K562 (cell line): ENCODE data around the gene KISS1. TPM values are rescaled to one million over a fixed set of nuclear protein-coding genes. Genes with fewer than 3 reads are reported as not detected.

Experiments used
- ATAC-seq: fragments of 200-7000 bp; cut with Tn5 transposase; 3 replicates; pipeline ENCODE4 v1.9.1; 2020; ENCODE audit warnings: moderate library complexity
- BruUV-seq: library from RNA; stranded (reverse); fragments of 400-500 nt; replicated peaks from 2 replicates; lab custom pipeline; 2021; lab: Mats Ljungman, UMichigan
- CTCF ChIA-PET: fragments of 300-600 bp; formaldehyde crosslinking; extraction: SDS; loops from one replicate; lab custom pipeline; 2021; ENCODE audit warnings: low intra/inter-chr PET ratio; lab: Yijun Ruan, JAX
- POLR2A ChIA-PET: fragments of 300-600, 350-650 bp; sonication (Branson Sonifier 250); formaldehyde crosslinking; extraction: SDS; loops from one replicate; lab custom pipeline; 2021; ENCODE audit warnings: antibody characterized with exemption, inconsistent platforms; lab: Yijun Ruan, JAX
- DNase-seq, 4 experiments: peaks; one replicate each; pipeline versions ENCODE4 v3.0.0 to v3.0.0-alpha.2; 2011 to 2018; ENCODE audit warnings: low spot score in 3 of 4, mixed read lengths in 3 of 4; ENCODE audit errors: extremely low read depth in 1 of 4
- FAIRE-seq: peaks from 2 replicates; lab custom pipeline; 2011; peaks lifted over from hg19 to GRCh38; lab: Jason Lieb, UNC
- H2AFZ ChIP-seq: 2 replicates; pipeline ENCODE4 v1.6.0; 2011; ENCODE audit warnings: low read depth, low read length, control low read depth, inconsistent platforms
- H3K27ac ChIP-seq: fragments of 200-600 bp; 3 replicates; pipeline ENCODE4 v1.8.0; 2011; ENCODE audit warnings: low read depth, mild to moderate bottlenecking, control low read depth, inconsistent platforms, low read length, moderate library complexity, mixed read lengths; ENCODE audit errors: extremely low read depth
- H3K27me3 ChIP-seq, 2 experiments: fragments of 300-600 bp in 1 of 2; 2 replicates in 1 of 2; 3 replicates in 1 of 2; pipeline versions ENCODE4 v1.6.0 to v1.8.0; 2011; ENCODE audit warnings: inconsistent platforms in 2 of 2, low read length in 2 of 2, mild to moderate bottlenecking in 1 of 2, mixed read lengths in 1 of 2, moderate library complexity in 1 of 2; ENCODE audit not compliant: control insufficient read depth in 2 of 2, insufficient read depth in 2 of 2
- H3K36me3 ChIP-seq: fragments of 300-600 bp; 3 replicates; pipeline ENCODE4 v1.8.0; 2011; ENCODE audit warnings: mild to moderate bottlenecking, low read length, inconsistent platforms; ENCODE audit not compliant: control insufficient read depth, insufficient read depth
- H3K4me1 ChIP-seq, 2 experiments: fragments of 200-600 bp in 1 of 2; replicated peaks in 1 of 2; 2 replicates in 1 of 2; 3 replicates in 1 of 2; pipeline versions ENCODE4 v1.5.1 to v1.8.0; 2011; ENCODE audit warnings: inconsistent platforms in 2 of 2, low read length in 2 of 2, mild to moderate bottlenecking in 1 of 2, mixed read lengths in 1 of 2, moderate library complexity in 1 of 2; ENCODE audit not compliant: control insufficient read depth in 2 of 2, insufficient read depth in 2 of 2
- H3K4me2 ChIP-seq: 2 replicates; pipeline ENCODE4 v1.6.1; 2011; ENCODE audit warnings: low read length, control low read depth, inconsistent platforms, mixed read lengths; ENCODE audit not compliant: insufficient read depth
- H3K4me3 ChIP-seq: fragments of 200-600 bp; sonication (generic), shearing (Covaris generic); 2 replicates; pipeline ENCODE4 v1.5.1; 2016; ENCODE audit warnings: control low read depth, inconsistent platforms
- H3K79me2 ChIP-seq: fragments of 200-600 bp; 3 replicates; pipeline ENCODE4 v1.8.0; 2011; ENCODE audit warnings: low read length, inconsistent platforms; ENCODE audit not compliant: control insufficient read depth, insufficient read depth
- H3K9ac ChIP-seq, 2 experiments: 2 replicates each; pipeline versions ENCODE4 v1.6.0 to v1.6.1; 2011; ENCODE audit warnings: low read depth in 2 of 2, low read length in 2 of 2, control low read depth in 1 of 2, inconsistent platforms in 1 of 2, mild to moderate bottlenecking in 1 of 2, mixed read lengths in 1 of 2; ENCODE audit not compliant: insufficient read depth in 1 of 2
- H3K9me1 ChIP-seq: one replicate; pipeline ENCODE4 v1.6.0; 2011; ENCODE audit warnings: inconsistent platforms, mild to moderate bottlenecking, low read length, moderate library complexity; ENCODE audit not compliant: control insufficient read depth, insufficient read depth
- H3K9me3 ChIP-seq: replicated peaks from 2 replicates; pipeline ENCODE4 v1.5.1; 2011; ENCODE audit warnings: low read depth, low read length, inconsistent platforms; ENCODE audit not compliant: control insufficient read depth, insufficient read depth
- H4K20me1 ChIP-seq: replicated peaks from 2 replicates; pipeline ENCODE4 v1.6.1; 2011; ENCODE audit warnings: low read length, inconsistent platforms, mixed read lengths; ENCODE audit not compliant: control insufficient read depth, insufficient read depth
- WGBS: fragments of 100-300 bp; shearing (Covaris generic); methylation state at CpG from one replicate; pipeline ENCODE4 v1.1.6; 2016; ENCODE audit warnings: low coverage, mixed read lengths; ENCODE audit not compliant: insufficient coverage; ENCODE audit errors: missing lambda C conversion rate; 5-methylcytosine and 5-hydroxymethylcytosine counted together
- in situ Hi-C: fragments of 300-500 bp; cut with MboI; formaldehyde crosslinking; loops from 4 replicates; pipeline ENCODE4 v1.15.0; 2018; ENCODE audit warnings: inconsistent platforms, mixed read lengths
- intact Hi-C: fragments of 100-400 bp; cut with micrococcal nuclease; formaldehyde crosslinking; loops from 2 replicates; pipeline ENCODE4 v1.14.2; 2022
- polyA plus RNA-seq, 8 experiments: library from polyadenylated mRNA; depleted of rRNA in 4 of 8; stranded (reverse) in 5 of 8; unstranded in 3 of 8; fragments of >200 nt; fragmentation: Nextera tagmentation in 2 of 8; fragmentation: Illumina TruSeq in 1 of 8; extraction: Ambion mirVana in 2 of 8; extraction: Trizol in 1 of 8; gene quantifications; 2 replicates each; pipeline versions ENCODE4 v1.2.1 to v1.2.3, GENCODE V29; 2011 to 2014; ENCODE audit warnings: inconsistent platforms in 1 of 8, missing spikeins in 1 of 8
- total RNA-seq, 7 experiments: library from RNA; depleted of rRNA in 6 of 7; stranded (reverse); fragments of >200 nt in 6 of 7; fragmentation: Illumina TruSeq in 2 of 7; extraction: Trizol in 2 of 7; gene quantifications; 2 replicates each; pipeline versions ENCODE4 v1.2.1 to v1.2.3, GENCODE V29; 2011 to 2021; ENCODE audit warnings: low replicate concordance in 1 of 7
- TF ChIP-seq, protein P1 (sequence below), 3 experiments: fragments of 200-800 bp in 1 of 3; sonication (Bioruptor generic) in 1 of 3; sonication (generic) in 1 of 3; formaldehyde crosslinking in 1 of 3; IDR thresholded peaks; 2 replicates each; pipeline versions ENCODE4 v1.6.1 to v1.8.0; 2016 to 2022; ENCODE audit warnings: mild to moderate bottlenecking in 2 of 3, missing compliant biosample characterization in 2 of 3, missing genetic modification characterization in 2 of 3, missing genetic modification reagents in 1 of 3
- TF ChIP-seq, protein P2 (sequence below): fragments of 250-450 bp; sonication (Bioruptor Pico); IDR thresholded peaks from 2 replicates; pipeline ENCODE4 v1.9.0; 2021; ENCODE audit warnings: mild to moderate bottlenecking, inconsistent platforms

The KISS1 gene
- total and polyA plus RNA-seq, 9 of the 15 experiments (the other 6 are each of a cell fraction or from before 2014, with no cell fraction given), result 0.31 TPM; not detected in 8

DNA sequence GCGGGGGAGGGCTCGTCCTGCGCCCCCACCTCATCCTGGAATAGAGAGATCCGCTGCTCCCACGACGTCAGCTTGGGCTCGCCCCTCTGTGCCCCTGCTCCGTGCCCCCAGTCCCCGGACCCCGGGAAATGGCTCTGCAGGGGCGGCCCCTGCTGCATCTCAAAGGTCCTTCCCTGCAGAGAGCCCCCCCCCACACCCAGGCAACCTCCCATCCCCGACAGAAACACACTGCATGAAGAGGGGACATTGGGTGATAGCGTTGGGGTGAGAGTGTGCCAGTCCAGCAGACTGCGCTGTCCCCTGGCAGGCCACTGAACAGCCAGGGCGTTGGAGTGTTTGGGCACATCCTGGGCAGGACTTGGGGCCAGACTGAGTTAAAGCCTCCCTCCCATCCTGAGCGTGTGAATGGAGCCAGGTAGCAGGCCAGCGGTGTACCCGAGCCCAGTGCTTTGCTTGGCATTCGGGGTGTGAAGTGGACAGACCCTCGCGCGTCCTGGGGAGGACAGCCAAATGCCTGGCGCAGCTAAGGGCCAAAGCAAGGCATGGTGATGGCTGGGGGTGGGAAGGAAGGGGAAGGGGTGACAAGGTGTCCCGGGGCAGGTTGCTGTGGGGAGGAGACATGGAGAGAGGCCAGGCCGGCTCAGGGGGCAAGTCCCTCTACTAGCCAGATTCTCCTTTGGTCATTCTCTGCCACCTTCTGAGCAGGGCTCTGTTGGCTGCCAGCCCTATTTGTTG, 43.8 kb downstream of the KISS1 start:
- peaks cover 14% of the 10 kb centered on the region for H4K20me1 ChIP-seq
- ChIA-PET POLR2A (no interaction called here), CTCF (no interaction called here)
- no peaks in the 10 kb centered on the region for H3K36me3 ChIP-seq
- H3K9me3 ChIP-seq, result no peaks in the 10 kb centered on the region
- no peak overlapping the region for H2AFZ ChIP-seq
- FAIRE-seq, result no peak
- TF ChIP-seq, protein P1, sequence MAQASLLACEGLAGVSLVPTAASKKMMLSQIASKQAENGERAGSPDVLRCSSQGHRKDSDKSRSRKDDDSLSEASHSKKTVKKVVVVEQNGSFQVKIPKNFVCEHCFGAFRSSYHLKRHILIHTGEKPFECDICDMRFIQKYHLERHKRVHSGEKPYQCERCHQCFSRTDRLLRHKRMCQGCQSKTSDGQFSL (CRISPR knock-in tag; IDR thresholded peaks at IDR 0.05), result peak; percentile 81; the same call in 1 of the 2 replicates
- TF ChIP-seq, protein P1 (tag; IDR thresholded peaks at IDR 0.05), result no peak
- TF ChIP-seq, protein P2, sequence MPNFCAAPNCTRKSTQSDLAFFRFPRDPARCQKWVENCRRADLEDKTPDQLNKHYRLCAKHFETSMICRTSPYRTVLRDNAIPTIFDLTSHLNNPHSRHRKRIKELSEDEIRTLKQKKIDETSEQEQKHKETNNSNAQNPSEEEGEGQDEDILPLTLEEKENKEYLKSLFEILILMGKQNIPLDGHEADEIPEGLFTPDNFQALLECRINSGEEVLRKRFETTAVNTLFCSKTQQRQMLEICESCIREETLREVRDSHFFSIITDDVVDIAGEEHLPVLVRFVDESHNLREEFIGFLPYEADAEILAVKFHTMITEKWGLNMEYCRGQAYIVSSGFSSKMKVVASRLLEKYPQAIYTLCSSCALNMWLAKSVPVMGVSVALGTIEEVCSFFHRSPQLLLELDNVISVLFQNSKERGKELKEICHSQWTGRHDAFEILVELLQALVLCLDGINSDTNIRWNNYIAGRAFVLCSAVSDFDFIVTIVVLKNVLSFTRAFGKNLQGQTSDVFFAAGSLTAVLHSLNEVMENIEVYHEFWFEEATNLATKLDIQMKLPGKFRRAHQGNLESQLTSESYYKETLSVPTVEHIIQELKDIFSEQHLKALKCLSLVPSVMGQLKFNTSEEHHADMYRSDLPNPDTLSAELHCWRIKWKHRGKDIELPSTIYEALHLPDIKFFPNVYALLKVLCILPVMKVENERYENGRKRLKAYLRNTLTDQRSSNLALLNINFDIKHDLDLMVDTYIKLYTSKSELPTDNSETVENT (CRISPR knock-in tag), result no peak
- peaks cover 3% of the 10 kb centered on the region for H3K9me1 ChIP-seq
- peak overlapping the region; percentile 26 for H3K4me3 ChIP-seq
- no peaks in the 10 kb centered on the region for H3K79me2 ChIP-seq
- peak overlapping the region; percentile 17; the same call in 1 of the 2 replicates for H3K4me2 ChIP-seq
- H3K9ac ChIP-seq, result 0 out of 4 replicates have a peak overlapping the region, but pooled peaks of 1 of the 2 experiments have one; percentile 20
- 55% methylated on average over 15 of the region's 25 CpGs for WGBS
- in situ Hi-C loops (no loop called here), intact Hi-C loops (no loop called here)
- H3K27ac ChIP-seq, result no peak overlapping the region
- DNase-seq, result no peak
- BruUV-seq, result no TSS peak
- peaks cover 0 to 21% of the 10 kb centered on the region in 2 experiments; a peak in 2 of 5 replicates for H3K4me1 ChIP-seq
- H3K27me3 ChIP-seq, result peaks cover 13 to 72% of the 10 kb centered on the region in 2 experiments
- no peak for ATAC-seq
